Measurements from ENCODE around the gene MOK.

Gene MOK

DNA sequence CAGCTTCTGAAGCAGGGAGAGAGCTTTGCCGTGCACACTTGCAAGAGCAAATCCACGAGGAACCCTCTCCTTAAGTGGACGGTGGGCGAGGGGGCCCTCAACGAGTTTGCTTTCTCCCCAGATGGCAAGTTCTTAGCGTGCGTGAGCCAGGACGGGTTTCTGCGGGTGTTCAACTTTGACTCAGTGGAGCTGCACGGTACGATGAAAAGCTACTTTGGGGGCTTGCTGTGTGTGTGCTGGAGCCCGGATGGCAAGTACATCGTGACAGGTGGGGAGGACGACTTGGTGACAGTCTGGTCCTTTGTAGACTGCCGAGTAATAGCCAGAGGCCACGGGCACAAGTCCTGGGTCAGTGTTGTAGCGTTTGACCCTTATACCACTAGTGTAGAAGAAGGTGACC lies 96.2 kb downstream of the MOK start:
- DNase-seq (ENCODE audit: low read depth in 2 of 2, low spot score in 1 of 2): no peak

DNA sequence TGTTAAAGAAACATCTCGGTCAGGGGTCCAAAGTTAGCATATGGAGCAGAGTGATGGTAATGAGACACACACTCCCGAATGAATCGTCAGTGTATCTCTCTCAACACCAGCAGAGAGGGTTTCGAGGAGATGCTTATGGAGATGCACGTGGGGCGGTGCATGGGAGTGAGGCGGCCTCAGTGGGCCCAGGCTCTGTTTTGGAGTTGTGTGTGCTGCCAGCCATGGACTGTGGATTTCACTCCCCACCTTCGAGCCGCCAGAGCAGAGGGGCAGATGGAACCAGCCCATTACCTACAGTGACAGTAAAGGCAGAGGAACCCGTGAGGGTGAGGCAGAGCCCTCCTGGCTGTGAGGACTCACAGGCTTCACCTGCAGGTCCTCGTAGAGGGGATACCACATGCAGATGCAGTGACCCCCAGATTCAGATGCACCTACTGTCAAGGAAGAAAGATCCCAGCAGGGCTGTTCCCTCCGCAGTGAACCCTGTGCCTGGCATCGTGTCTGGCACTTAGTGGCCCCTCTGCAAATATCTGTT lies 97.1 kb downstream of the MOK start:
- DNase-seq (ENCODE audit: low read depth in 2 of 2, low spot score in 1 of 2): no peak

DNA sequence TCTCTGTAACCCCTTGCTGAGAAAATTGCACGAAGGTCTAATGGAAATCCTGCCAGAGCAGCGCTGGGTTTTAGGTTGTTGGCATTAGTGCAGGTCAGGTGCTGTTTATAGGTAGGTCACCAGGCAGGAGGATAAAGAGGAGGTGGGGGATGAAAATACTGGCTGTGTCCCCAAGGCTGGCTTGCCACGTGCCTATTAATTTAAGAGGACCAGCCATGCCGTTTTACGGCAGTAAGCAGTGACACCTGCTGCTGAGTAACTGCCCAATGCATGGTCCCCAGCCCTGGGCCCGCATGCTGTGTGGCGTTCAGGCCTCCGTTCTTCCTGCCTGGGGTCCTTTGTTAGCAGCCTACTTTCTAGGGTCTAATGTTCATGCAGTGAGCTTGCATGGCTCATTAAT lies 98.0 kb downstream of the MOK start:
- DNase-seq (ENCODE audit: low read depth in 2 of 2, low spot score in 1 of 2): no peak

DNA sequence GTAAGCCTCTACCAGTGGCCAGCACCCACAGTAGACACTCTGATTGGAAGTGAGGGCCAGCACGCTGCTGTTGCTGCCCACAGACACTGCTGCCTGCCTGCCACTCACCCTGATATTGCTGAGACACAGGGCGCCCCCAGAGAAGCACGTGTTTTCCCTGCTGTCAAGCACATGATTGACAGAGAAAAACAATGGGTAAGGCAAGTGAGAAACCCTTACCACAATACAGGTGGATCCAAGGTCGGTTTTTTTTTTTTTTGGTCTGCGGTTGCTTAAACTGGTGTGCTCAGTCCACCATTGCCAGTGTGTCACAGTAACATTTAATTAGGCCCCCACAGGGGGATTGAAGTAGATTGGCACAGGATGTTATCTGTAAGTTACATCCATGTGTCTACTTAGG lies 99.4 kb downstream of the MOK start:
- DNase-seq (ENCODE audit: low read depth in 2 of 2, low spot score in 1 of 2): no peak

DNA sequence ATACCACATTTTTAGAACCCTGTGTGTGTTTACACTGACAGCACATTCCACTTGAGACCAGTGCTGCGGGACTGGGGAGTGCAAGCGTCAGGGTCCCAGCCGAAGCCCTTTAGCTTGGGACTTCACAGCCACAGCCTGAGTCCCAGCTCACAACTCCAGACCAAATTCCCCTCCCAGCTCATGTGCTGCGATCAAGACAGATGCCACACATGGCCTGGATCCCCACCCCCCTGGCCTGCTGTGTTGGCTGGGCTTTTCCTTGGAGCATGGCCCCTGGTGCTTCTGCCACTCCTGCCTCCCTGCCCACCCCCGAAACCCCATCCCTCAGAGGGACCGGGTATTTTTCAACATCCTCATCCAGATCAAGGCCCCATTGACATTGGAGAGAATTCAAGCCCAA lies 101.6 kb downstream of the MOK start:
- DNase-seq (ENCODE audit: low read depth in 2 of 2, low spot score in 1 of 2): no peak

DNA sequence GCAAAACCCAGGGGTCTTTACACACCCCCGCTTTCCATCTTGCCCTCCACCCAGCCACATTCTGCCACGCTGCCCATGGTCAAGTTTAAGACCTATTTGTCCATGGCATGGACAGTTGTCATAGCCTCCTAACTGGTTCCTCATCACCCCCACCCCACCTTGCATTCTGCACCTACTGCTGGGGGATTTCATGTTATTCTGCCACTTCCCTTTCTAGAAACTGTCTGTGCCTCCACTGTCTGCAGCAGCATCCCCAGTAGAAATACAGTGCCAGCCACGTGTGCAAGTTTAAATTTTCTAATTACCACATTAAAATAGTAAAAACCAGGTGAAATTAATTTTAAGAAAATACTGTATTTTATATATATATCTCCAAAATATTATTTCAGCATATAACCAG lies 102.0 kb downstream of the MOK start:
- no peak for DNase-seq (ENCODE audit: low read depth in 2 of 2, low spot score in 1 of 2)

DNA sequence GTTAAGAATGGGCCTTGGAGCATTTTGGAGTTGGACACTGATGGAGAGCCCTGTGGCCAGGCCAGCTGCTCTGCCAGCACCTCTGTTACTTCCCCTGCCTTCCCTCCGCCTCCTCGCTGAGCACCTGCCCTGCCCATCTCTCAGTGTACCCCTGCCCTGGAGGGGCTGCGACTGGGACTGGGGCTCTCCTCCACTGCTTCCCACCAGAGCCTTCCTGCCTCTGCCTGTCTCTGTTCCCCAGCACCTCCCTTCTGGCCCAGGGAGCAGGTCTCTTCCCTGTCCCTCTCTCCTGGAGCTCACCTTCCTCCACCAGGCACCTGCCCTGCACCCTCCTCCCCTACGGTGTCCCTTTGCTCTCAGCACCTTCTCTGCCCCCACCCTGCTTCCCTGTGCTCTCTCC lies 103.2 kb downstream of the MOK start:
- no peak for DNase-seq (ENCODE audit: low read depth in 2 of 2, low spot score in 1 of 2)

DNA sequence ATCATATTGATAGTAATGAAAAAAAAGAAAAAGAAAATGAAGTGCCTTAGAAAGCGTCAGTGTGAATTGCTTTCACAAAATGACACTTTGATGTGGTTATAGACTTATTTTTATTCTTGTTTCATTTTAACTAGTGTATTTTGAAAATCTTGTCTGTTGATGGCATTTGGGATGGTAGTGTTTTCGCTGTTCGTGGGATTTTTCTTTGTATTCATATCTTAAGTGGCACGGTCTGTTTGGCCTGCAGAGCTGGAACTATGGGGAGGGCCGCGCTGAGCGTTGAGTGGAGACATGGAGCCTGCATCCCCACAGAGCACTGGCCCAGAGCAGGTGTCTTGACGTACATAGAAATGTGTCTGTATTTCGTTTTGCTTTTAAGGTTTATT lies 103.6 kb downstream of the MOK start:
- no peak for DNase-seq (ENCODE audit: low read depth in 2 of 2, low spot score in 1 of 2)

DNA sequence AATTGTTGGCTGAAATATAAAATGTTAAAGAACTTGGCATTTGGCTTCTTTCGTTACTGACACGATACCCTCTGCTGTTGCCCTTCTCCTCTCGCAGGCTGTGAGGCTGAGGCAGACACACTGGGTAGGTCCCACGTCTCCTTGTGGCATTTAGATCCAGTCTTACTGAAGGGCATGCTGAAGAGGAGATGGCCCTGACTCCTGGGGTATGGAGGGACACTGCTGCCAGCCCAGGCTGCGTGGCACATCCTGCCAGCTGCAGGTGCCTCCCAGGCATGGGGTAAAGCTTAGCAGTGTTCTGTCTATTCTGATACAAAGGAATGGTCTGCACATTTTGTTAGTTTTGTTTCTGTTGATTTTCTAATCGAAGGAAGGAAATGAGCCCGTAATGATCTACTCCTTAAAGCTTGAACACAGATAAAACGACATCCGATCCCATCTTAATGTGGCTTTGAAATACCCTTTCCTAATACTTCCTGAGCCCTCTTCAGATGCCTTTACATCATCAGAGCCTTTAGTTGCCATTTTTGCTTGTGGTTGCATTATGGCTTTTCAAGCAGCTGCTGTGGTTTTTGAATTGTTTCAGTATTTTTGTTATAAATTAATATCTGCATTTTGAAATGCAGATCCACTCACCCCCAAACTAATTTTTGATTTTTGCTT lies 104.1 kb downstream of the MOK start:
- DNase-seq (ENCODE audit: low read depth in 2 of 2, low spot score in 1 of 2): no peak

DNA sequence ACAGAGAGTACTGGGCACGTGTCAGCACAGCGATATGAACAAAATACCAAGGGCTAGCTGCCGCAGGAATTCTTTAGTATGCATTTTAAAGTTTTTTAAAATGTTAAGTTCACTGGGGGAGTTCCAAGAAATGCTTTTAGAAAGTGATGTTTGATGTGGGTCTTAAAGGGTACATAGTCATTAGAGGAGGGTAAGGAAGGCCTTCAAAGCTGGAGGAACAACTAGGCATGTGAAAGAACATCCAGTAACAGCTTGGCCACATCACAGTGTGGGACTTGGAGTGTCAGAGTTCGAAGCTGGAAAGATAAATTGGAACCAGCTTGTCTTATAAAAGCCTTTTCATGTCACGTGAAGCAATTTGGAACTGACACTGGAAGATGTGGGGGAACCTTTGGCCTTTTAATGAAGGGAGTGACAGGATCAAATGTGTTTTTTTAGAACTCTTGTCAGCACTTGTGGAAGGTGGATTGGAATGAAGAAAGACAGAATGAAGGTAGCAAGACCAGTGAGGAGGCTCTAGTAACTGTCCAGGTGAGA lies 107.6 kb downstream of the MOK start:
- no peak for DNase-seq (ENCODE audit: low read depth in 2 of 2, low spot score in 1 of 2)

DNA sequence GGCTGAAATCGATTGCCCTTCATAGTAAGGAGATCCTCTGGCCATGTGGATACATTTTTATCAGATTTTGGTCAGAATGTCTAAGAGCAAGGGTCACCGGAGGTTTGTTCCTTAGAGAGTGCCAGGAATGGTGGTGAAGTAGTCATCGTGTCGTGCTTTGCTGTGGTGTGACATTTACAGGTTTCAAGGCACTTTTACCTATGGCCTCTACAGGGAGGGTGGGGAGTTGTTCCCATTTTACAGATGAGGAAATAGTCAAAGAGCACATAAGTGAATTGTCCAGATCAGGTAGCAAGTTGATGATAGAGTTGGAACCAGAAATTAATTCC lies 108.1 kb downstream of the MOK start:
- DNase-seq (ENCODE audit: low read depth in 2 of 2, low spot score in 1 of 2): no peak

DNA sequence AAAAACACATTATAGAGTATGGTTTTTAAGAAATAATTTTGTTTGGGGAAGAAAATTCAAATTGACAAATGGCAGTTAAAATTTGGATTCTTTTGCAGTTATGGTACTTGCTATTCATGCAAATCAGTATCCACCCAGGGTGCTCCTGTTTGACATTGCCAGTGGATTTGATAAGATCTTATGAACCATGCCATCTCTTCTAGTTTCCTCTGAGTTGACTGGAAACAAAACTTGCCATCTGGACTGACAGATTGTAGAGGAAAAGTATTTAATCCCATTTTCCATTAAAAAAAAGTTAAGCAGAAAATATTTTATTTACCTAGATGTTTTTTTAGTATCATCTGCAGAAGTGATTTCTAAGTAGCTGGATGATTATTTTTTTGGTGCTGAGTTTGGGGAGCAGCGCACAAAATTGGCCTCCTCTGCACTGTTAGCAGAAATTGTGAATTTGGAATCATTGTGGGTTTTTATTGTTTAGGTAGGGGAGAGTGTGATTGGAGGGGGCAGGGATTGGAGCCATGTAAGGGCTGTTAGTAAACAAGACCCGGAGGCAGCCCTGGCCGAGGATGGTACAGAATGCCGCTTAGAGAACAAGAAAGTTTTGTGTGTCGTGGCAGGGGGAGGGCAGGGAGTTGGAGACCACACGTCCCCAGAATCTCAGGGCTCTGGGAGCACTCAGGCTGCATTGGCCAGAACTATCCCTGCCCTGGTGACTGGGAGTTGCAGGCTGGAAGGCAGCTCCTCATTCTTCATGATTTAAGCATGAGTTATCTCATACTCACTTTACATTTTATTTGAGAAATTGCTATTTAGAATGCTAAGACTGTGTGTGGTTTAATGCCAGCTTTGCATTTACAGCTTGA lies 108.7 kb downstream of the MOK start:
- no peak for DNase-seq (ENCODE audit: low read depth in 2 of 2, low spot score in 1 of 2)

DNA sequence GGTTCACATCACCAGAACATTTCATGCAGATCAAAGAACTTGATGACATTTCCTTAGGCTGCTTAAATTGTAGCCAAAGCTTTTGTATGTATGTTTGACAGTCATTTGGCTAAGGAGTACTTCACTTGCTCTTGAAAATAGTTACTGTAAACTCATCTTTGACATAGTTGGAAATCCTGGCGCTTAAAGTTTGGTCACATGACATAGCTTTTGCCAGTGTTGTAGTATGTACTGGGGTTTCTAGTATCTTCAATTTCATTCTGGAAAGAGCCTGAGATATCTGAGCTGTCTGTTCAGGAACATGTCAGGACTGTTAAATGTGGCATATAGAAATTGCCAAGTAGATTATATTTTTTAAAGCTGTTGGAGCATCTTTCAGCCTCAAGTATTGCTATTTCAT lies 109.5 kb downstream of the MOK start:
- DNase-seq (ENCODE audit: low read depth in 2 of 2, low spot score in 1 of 2): no peak

DNA sequence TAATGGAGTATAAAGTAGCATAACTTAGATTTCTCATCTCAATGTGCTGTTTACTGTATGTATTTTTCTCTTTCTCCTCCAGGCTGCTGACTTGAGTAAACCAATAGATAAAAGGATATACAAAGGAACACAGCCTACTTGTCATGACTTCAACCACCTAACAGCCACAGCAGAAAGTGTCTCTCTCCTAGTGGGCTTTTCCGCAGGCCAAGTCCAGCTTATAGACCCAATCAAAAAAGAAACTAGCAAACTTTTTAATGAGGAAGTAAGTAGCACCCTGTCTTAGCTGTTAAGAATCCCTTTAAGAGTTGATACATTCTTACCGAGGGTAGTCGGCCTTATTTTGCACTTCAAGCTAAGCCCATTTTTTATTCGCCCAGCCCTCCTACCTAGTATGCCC lies 110.1 kb downstream of the MOK start:
- no peak for DNase-seq (ENCODE audit: low read depth in 2 of 2, low spot score in 1 of 2)

DNA sequence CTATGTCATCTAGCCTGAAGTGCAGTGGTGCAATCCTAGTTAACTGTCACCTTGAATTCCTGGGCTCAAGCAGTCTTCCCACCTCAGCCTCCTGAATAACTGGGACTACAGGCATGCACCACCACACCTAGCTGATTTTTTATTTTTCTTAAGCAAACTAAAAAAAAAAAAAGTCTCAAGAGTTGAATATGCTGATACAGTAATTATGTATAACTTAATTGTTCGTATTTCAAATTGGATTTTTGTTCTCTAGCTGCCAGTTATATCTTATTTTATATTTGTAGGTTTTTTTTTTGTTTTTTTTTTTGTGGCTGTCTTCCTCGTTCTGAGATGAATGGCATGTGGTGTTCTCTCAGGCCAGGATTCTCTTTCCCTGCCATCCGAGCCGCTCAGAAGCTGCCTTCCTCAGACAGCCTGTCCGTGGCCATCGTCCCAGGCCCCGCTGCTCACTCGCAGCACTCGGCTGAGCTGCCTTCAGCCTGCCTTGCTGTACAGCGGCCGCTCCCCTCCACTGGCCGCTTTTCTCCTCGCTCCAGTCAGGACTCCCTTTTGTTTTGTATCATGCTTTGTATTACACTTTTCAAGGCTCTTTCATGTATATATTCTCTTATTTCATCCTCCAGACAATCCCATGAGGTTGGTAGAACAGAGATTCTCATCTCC lies 112.0 kb downstream of the MOK start:
- no peak for DNase-seq (ENCODE audit: low read depth in 2 of 2, low spot score in 1 of 2)

DNA sequence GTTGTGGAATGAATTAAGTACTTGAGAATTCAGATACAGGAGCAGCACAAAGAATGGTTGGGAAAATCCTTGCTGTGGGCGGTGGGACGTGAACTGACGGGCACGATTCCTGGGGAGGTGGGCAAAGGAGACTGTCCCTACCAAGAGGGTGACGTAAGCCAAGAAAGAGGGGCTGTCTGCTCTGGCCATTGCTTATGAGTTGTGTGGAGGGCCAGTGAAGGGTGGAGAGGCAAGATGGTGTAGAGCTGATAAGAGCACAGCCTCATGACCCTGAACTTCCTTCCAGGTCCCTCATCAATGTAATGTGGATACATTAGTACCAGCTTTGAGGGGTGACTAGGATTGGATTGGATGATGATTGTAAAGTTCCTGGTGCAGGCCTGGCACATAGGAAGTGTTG lies 115.1 kb downstream of the MOK start:
- no peak for DNase-seq (ENCODE audit: low read depth in 2 of 2, low spot score in 1 of 2)

DNA sequence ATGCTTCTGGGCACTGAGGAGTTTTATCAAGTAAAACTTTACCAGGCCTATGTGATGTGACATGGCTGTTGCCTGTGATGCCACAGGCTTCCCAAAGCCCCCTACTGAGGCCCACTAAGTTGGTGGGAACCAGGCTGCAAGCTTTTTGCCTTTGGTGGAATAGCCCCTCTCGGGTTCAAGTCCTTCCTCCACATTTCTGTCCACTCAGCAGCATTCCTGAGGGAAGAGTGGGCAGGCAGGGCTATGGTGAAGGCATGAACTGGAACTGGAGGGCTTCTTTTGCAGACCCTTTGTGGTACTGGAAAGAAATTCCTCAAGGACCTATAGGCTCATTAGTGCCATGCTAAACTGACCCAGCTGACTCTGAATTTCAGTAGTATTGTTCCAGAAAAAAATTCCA lies 116.8 kb downstream of the MOK start:
- no peak for DNase-seq (ENCODE audit: low read depth in 2 of 2, low spot score in 1 of 2)

DNA sequence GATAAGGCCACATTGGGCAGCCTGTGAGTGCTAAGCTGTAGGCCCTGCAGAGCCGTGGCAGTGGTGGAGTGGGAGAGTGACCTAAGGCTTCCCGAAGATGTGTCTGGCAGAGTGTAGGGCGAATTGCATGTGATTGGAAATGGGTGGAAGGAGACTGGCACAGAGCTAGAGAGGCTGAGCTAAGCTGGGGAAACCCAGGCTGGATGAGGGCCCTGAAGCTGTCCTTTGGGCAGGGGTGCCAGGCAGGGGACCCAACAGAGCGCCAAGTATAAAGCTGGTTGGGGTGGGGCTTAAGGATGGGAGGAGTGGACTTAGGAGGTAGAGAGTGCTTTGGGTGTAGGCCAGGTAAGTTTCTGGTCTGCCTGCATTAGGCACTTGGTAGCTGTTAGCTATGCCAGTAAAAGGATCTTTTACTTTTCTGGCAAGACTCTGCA lies 117.4 kb downstream of the MOK start:
- DNase-seq (ENCODE audit: low read depth in 2 of 2, low spot score in 1 of 2): no peak

DNA sequence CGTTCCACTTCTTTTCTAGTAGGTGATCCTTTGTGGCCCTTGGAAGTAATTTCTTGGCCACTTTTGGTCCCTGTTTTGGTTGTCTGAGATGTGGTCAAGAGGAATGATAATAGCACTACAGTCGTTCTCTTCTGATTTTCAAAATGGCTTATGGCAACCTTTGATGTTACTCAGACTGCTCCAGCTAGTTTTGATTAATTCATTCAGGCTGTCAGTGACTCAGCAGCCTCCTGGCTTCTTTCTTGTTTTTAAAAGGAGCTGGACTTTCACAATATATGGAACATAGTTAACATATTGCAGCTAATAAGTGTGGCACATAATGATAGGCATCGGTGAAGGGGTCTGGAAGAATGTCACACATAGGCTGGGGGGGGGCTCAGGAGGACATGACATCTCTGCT lies 117.9 kb downstream of the MOK start:
- no peak for DNase-seq (ENCODE audit: low read depth in 2 of 2, low spot score in 1 of 2)

DNA sequence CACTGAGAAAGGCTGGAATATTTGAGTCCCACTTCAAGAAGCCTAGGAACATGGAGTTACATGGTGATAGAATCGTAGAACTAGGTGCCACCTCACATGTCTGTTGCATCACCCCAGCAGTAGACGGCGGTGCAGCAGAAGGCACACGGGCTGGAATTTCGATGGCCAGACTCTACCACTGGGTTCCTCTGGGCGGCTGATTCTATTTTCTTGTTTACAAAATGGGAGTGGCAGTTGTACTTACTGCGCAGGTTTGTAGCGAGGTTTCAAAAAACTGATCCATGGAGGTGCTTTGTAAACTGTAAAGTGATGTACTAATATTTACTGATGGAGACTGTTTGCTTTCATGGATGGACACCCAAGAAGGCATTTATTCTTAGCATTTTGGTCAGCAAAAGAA lies 119.6 kb downstream of the MOK start:
- DNase-seq (ENCODE audit: low read depth in 2 of 2, low spot score in 1 of 2): no peak

DNA sequence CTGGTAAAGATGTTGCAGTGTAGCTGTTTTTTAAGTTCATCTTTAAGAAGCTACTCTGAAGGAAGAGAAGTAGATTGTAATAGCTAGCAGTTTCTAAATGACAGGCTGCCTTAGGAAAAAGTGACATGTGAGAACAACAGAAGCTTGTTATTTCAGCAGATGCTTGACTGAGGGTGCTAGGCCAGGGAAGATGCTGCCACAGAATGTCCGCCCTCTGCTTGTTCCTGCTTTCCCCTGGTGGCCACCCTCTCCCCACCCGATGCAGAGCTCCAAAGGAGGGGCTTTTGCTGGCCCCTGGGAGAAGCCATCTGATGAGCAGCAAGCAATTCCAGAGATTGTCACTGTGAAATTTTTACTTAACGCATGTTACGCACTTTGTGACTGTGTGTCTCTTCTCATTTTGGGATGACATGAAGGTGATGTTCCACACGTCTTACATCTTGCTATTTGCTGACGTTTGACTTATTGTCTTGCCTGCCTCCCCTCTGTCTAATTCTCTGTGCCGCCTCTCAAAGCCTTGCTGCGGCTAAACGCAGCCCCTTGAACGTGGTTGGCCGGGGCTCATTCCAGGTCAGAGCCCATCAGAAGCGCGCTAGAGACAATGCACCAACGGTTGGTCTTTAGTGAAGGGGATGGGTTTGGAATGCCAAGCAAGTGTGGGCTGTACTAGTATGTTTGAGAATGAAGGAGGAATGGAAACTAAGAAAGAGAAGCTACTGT lies 120.5 kb downstream of the MOK start:
- DNase-seq (ENCODE audit: low read depth in 2 of 2, low spot score in 1 of 2): no peak
